ENCODE results near the gene GREM1. TPM values are rescaled to one million over a fixed set of nuclear protein-coding genes. Genes with fewer than 3 reads are reported as not detected.

GREM1 gene
- total and polyA plus RNA-seq, 2 of the 4 experiments (the other 2 are of a cell fraction), result 848 to 852 TPM

- no peak overlapping the region for H3K56ac ChIP-seq (ENCODE audit: extremely low read depth, insufficient read depth, low read length)
- no peak overlapping the region for H3K18ac ChIP-seq (ENCODE audit: low read depth, low read length)
- intact Hi-C loops (cut with micrococcal nuclease) (no loop called here), in situ Hi-C loops (cut with MboI; ENCODE audit: low sequenced_read_pairs) (no loop called here), dilution Hi-C loops (cut with HindIII; ENCODE audit: low sequenced_read_pairs, unreplicated experiment) (no loop called here)
- BruUV-seq (replicated peaks), result no TSS peak
- no CpG with 5 or more reads among the region's 4 CpGs for WGBS, 2 experiments (ENCODE audit: extremely low coverage in 2 of 2, insufficient read length in 1 of 2)
- H3K4ac ChIP-seq (ENCODE audit: low read depth, low read length), result no peak overlapping the region
- peaks cover 3% of the 10 kb centered on the region for H3K9me1 ChIP-seq (ENCODE audit: insufficient read depth, low read length)
- H2BK120ac ChIP-seq (ENCODE audit: low read depth, low read length), result no peak overlapping the region
- H4K20me1 ChIP-seq (ENCODE audit: insufficient read depth, low read length), result no peaks in the 10 kb centered on the region
- no peak overlapping the region for H2AK9ac ChIP-seq (replicated peaks; ENCODE audit: low read depth, low read length, poor library complexity)
- no peak overlapping the region; the same call in 1 of the 2 replicates for H4K5ac ChIP-seq (ENCODE audit: low read depth, low read length)
- H3K4me3 ChIP-seq (ENCODE audit: insufficient read depth, low read depth, low read length), result no peak overlapping the region
- H4K8ac ChIP-seq (ENCODE audit: low read depth in 2 of 2, low read length in 2 of 2), result no peak overlapping the region
- H2AFZ ChIP-seq (replicated peaks; ENCODE audit: low read length, poor library complexity), result no peak overlapping the region
- ChIA-PET CTCF (interaction anchor here (0.6 kb wide), 1 partner anchor 17 kb away, joined by 3 read pairs; no protein-coding TSS in a partner anchor), POLR2A (ENCODE audit: unreplicated experiment) (no interaction called here)
- H2BK5ac ChIP-seq (ENCODE audit: low read depth, low read length, poor library complexity, severe bottlenecking), result no peak overlapping the region
- no peak for DNase-seq
- peak overlapping the region; percentile 49 for H2AK5ac ChIP-seq (ENCODE audit: low read depth, low read length)
- H3K27me3 ChIP-seq (ENCODE audit: control insufficient read depth, insufficient read depth, low read length), result no peaks in the 10 kb centered on the region
- peaks cover 7% of the 10 kb centered on the region; the same call in 1 of the 2 replicates for H3K4me1 ChIP-seq (ENCODE audit: control insufficient read depth, insufficient read depth, low read length)
- peaks cover 23 to 55% of the 10 kb centered on the region in 2 experiments for H3K79me1 ChIP-seq (ENCODE audit: low read depth in 1 of 2, low read length in 2 of 2)
- no peaks in the 10 kb centered on the region for H3K9me3 ChIP-seq (ENCODE audit: control insufficient read depth, insufficient read depth, low read length)
- H3K4me2 ChIP-seq (ENCODE audit: low read depth, low read length), result no peak overlapping the region
- no peak overlapping the region for H3K9ac ChIP-seq (ENCODE audit: low read depth, low read length)
- peak overlapping the region; percentile 13; the same call in 1 of the 2 replicates for H3K14ac ChIP-seq (replicated peaks; ENCODE audit: low read depth, low read length)
- no peak overlapping the region for H3K23ac ChIP-seq (ENCODE audit: low read depth, low read length)
- peaks cover 5% of the 10 kb centered on the region for H3K36me3 ChIP-seq (ENCODE audit: control insufficient read depth, insufficient read depth, low read length)
- TF ChIP-seq MXI1 (IDR thresholded peaks at IDR 0.05; ENCODE audit: borderline replicate concordance, low read depth, low read length), result no peak
- TF ChIP-seq FOS (IDR thresholded peaks at IDR 0.05; ENCODE audit: low read depth, low read length), result no peak
- TF ChIP-seq, protein P1, sequence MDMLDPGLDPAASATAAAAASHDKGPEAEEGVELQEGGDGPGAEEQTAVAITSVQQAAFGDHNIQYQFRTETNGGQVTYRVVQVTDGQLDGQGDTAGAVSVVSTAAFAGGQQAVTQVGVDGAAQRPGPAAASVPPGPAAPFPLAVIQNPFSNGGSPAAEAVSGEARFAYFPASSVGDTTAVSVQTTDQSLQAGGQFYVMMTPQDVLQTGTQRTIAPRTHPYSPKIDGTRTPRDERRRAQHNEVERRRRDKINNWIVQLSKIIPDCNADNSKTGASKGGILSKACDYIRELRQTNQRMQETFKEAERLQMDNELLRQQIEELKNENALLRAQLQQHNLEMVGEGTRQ (IDR thresholded peaks at IDR 0.05; ENCODE audit: low read depth, low read length), result no peak
- TF ChIP-seq RAD21 (IDR thresholded peaks at IDR 0.05; ENCODE audit: low read length), result no peak
- no peak for TF ChIP-seq CEBPB (IDR thresholded peaks at IDR 0.05; ENCODE audit: low read depth, low read length)
- no peak for TF ChIP-seq NFE2L2 (IDR thresholded peaks at IDR 0.05; ENCODE audit: low read depth, low read length)
- TF ChIP-seq CHD1 (IDR thresholded peaks at IDR 0.05; ENCODE audit: low read depth, low read length), result no peak
- no peak for TF ChIP-seq CTCF (conservative IDR thresholded peaks at IDR 0.05; ENCODE audit: low read depth, low read length)
- no peak for TF ChIP-seq MAZ (IDR thresholded peaks at IDR 0.05; ENCODE audit: borderline replicate concordance, low read depth, low read length)
- TF ChIP-seq BHLHE40 (IDR thresholded peaks at IDR 0.05; ENCODE audit: low read depth, low read length), result no peak
- TF ChIP-seq RFX5 (IDR thresholded peaks at IDR 0.05; ENCODE audit: low read depth, low read length), result no peak
- TF ChIP-seq POLR2A (IDR thresholded peaks at IDR 0.05; ENCODE audit: low read depth, low read length), result no peak
- TF ChIP-seq MAFK (IDR thresholded peaks at IDR 0.05; ENCODE audit: low read depth, low read length), result no peak
- no peak for TF ChIP-seq ELK1 (IDR thresholded peaks at IDR 0.05; ENCODE audit: borderline replicate concordance, low read depth, low read length)
- no peak for TF ChIP-seq RCOR1 (IDR thresholded peaks at IDR 0.05; ENCODE audit: insufficient replicate concordance, low read length)
- TF ChIP-seq SMC3 (IDR thresholded peaks at IDR 0.05; ENCODE audit: low read depth, low read length), result no peak
- no peak for ATAC-seq (ENCODE audit: low read depth)
- H2BK15ac ChIP-seq (ENCODE audit: low read depth, low read length), result no peak overlapping the region
- H2BK20ac ChIP-seq (ENCODE audit: low read depth, low read length), result no peak overlapping the region
- no peak overlapping the region for H4K91ac ChIP-seq (ENCODE audit: insufficient read depth, low read depth, low read length)
- no peak overlapping the region for H3K27ac ChIP-seq (ENCODE audit: insufficient read depth, low read length)
Measured at GRCh38 chr15:32765236-32765635, 47.4 kb downstream of the GREM1 start.
